HCT116 (cell line): ENCODE results near the gene FMN1. TPM values are rescaled to one million over a fixed set of nuclear protein-coding genes. Genes with fewer than 3 reads are reported as not detected.

Experiments
- ATAC-seq: fragments of 200-7000 bp; cut with Tn5 transposase; 2 replicates; pipeline ENCODE4 v1.9.1; 2020; ENCODE audit warnings: mild to moderate bottlenecking, moderate library complexity
- BruUV-seq: library from RNA; stranded (reverse); fragments of 400-500 nt; replicated peaks from 2 replicates; lab custom pipeline; 2021; lab: Mats Ljungman, UMichigan
- CTCF ChIA-PET: fragments of 300-600 bp; sonication (Branson Sonifier 250); formaldehyde crosslinking; loops from one replicate; lab custom pipeline; 2021; ENCODE audit warnings: antibody characterized with exemption; lab: Charles Lee
- POLR2A ChIA-PET: fragments of 300-600, 350-600 bp; sonication (Branson Sonifier 250); formaldehyde crosslinking; loops from one replicate; lab custom pipeline; 2021; ENCODE audit warnings: antibody characterized with exemption; lab: Charles Lee
- RAD21 ChIA-PET, 2 experiments: fragments of 300-600 bp; sonication (Branson Sonifier 250); formaldehyde crosslinking; loops; one replicate each; lab custom pipeline; 2023; ENCODE audit warnings: low total read pairs in 2 of 2; ENCODE audit not compliant: uncharacterized antibody in 2 of 2, unreplicated experiment in 2 of 2, low non-redundant PET in 1 of 2; lab: Charles Lee
- DNase-seq: peaks from one replicate; pipeline ENCODE4 v3.0.0-alpha.2; 2010; ENCODE audit warnings: low read depth, low spot score
- H2AFZ ChIP-seq: fragments of 200-600 bp; shearing (Covaris generic), sonication (generic); 2 replicates; pipeline ENCODE4 v1.6.1; 2017; ENCODE audit warnings: low read depth, mixed run types, mixed read lengths, antibody characterized with exemption, low read length; ENCODE audit not compliant: poor library complexity, severe bottlenecking
- H3K27ac ChIP-seq: 2 replicates; pipeline ENCODE4 v1.5.1; 2012; ENCODE audit warnings: low read depth, low read length
- H3K27me3 ChIP-seq: fragments of 200-600 bp; sonication (generic); 2 replicates; pipeline ENCODE4 v1.6.1; 2016; ENCODE audit warnings: mixed run types, low read length, mixed read lengths; ENCODE audit not compliant: insufficient read depth
- H3K36me3 ChIP-seq, 2 experiments: fragments of 200-500 bp in 1 of 2; fragments of 200-600 bp in 1 of 2; sonication (Bioruptor generic) in 1 of 2; sonication (generic) in 1 of 2; 2 replicates each; pipeline versions ENCODE4 v1.5.1 to v1.6.1; 2014 to 2016; ENCODE audit warnings: low read length in 2 of 2, inconsistent platforms in 1 of 2, mixed read lengths in 1 of 2, mixed run types in 1 of 2; ENCODE audit not compliant: insufficient read depth in 2 of 2, control insufficient read depth in 1 of 2
- H3K4me1 ChIP-seq, 2 experiments: fragments of 200-600 bp in 1 of 2; sonication (generic) in 1 of 2; 2 replicates each; pipeline versions ENCODE4 v1.5.1 to v1.6.1; 2012 to 2017; ENCODE audit warnings: low read length in 2 of 2, inconsistent platforms in 1 of 2, mild to moderate bottlenecking in 1 of 2, mixed read lengths in 1 of 2, mixed run types in 1 of 2, moderate library complexity in 1 of 2; ENCODE audit not compliant: insufficient read depth in 2 of 2, control insufficient read depth in 1 of 2
- H3K4me2 ChIP-seq: fragments of 200-600 bp; sonication (generic); 2 replicates; pipeline ENCODE4 v1.6.1; 2017; ENCODE audit warnings: mixed run types, low read length, mixed read lengths
- H3K4me3 ChIP-seq, 2 experiments: fragments of 200-600 bp in 1 of 2; sonication (generic) in 1 of 2; replicated peaks in 1 of 2; 2 replicates each; pipeline ENCODE4 v1.5.1; 2011 to 2016; ENCODE audit warnings: low read length in 2 of 2, control low read depth in 1 of 2, low read depth in 1 of 2, mild to moderate bottlenecking in 1 of 2, mixed read lengths in 1 of 2, mixed run types in 1 of 2
- H3K79me2 ChIP-seq: fragments of 200-600 bp; sonication (generic); 2 replicates; pipeline ENCODE4 v1.6.1; 2017; ENCODE audit warnings: mild to moderate bottlenecking, mixed run types, low read length, moderate library complexity, mixed read lengths; ENCODE audit not compliant: insufficient read depth
- H3K9ac ChIP-seq: fragments of 200-600 bp; sonication (generic); 2 replicates; pipeline ENCODE4 v1.6.1; 2016; ENCODE audit warnings: low read length, mixed read lengths
- H3K9me2 ChIP-seq: fragments of 200-600 bp; sonication (generic), shearing (Covaris generic); 2 replicates; pipeline ENCODE4 v1.6.1; 2017; ENCODE audit warnings: mixed run types, mild to moderate bottlenecking, moderate library complexity; ENCODE audit not compliant: insufficient read depth
- H3K9me3 ChIP-seq, 2 experiments: fragments of 200-500 bp in 1 of 2; fragments of 200-600 bp in 1 of 2; sonication (Bioruptor generic) in 1 of 2; sonication (generic) in 1 of 2; 2 replicates each; pipeline ENCODE4 v1.6.1; 2014 to 2017; ENCODE audit warnings: low read length in 2 of 2, mixed read lengths in 2 of 2, inconsistent platforms in 1 of 2, low read depth in 1 of 2, mild to moderate bottlenecking in 1 of 2, mixed run types in 1 of 2, moderate library complexity in 1 of 2; ENCODE audit not compliant: control insufficient read depth in 1 of 2, insufficient read depth in 1 of 2
- H4K20me1 ChIP-seq: fragments of 200-600 bp; sonication (generic), shearing (Covaris generic); 2 replicates; pipeline ENCODE4 v1.6.1; 2017; ENCODE audit warnings: mixed run types, mild to moderate bottlenecking, moderate library complexity; ENCODE audit not compliant: insufficient read depth
- CBX3 ChIP-seq: IDR thresholded peaks from 2 replicates; pipeline ENCODE4 v1.6.1; 2012; ENCODE audit warnings: low read depth
- EZH2 ChIP-seq: fragments of 200-600 bp; sonication (generic); IDR thresholded peaks from 2 replicates; pipeline ENCODE4 v1.6.1; 2017; ENCODE audit warnings: antibody characterized with exemption, mixed run types
- FOSL1 ChIP-seq: IDR thresholded peaks from 2 replicates; pipeline ENCODE4 v1.6.1; 2012; ENCODE audit warnings: low read depth
- JUND ChIP-seq: IDR thresholded peaks from 2 replicates; pipeline ENCODE4 v1.6.1; 2012
- POLR2A ChIP-seq: IDR thresholded peaks from 2 replicates; pipeline ENCODE4 v1.7.0; 2011; ENCODE audit warnings: borderline replicate concordance; ENCODE audit not compliant: insufficient read depth, insufficient read length; ENCODE audit errors: extremely low read depth
- RAD21 ChIP-seq: IDR thresholded peaks from 2 replicates; pipeline ENCODE4 v1.6.1; 2012; ENCODE audit warnings: low read depth, mild to moderate bottlenecking
- SP1 ChIP-seq: IDR thresholded peaks from 2 replicates; pipeline ENCODE4 v1.6.1; 2012; ENCODE audit warnings: low read depth
- SRF ChIP-seq: IDR thresholded peaks from 2 replicates; pipeline ENCODE4 v1.6.1; 2012; ENCODE audit warnings: low read depth
- TCF7L2 ChIP-seq: IDR thresholded peaks from 2 replicates; pipeline ENCODE4 v1.7.0; 2011; ENCODE audit warnings: borderline replicate concordance, inconsistent platforms; ENCODE audit not compliant: insufficient read depth, insufficient read length; ENCODE audit errors: extremely low read depth
- ZFX ChIP-seq: fragments of 450-650 bp; IDR thresholded peaks from 2 replicates; pipeline ENCODE4 v1.6.1; 2017
- ZNF274 ChIP-seq: fragments of 200-500 bp; sonication (Bioruptor generic); IDR thresholded peaks from 2 replicates; pipeline ENCODE4 v1.6.1; 2014; ENCODE audit warnings: mild to moderate bottlenecking, low read depth, low read length, inconsistent platforms
- intact Hi-C: fragments of 100-400 bp; cut with micrococcal nuclease; formaldehyde crosslinking; loops from 2 replicates; pipeline ENCODE4 v1.10.0; 2022
- total RNA-seq: library from RNA; stranded (reverse); gene quantifications from one replicate; pipeline ENCODE4 v1.2.1, GENCODE V29; 2021; ENCODE audit not compliant: unreplicated experiment
- TF ChIP-seq, protein P1 (sequence below), 3 experiments: fragments of 200-600 bp in 1 of 3; sonication (generic) in 1 of 3; IDR thresholded peaks in 2 of 3; conservative IDR thresholded peaks in 1 of 3; 2 replicates each; pipeline ENCODE4 v1.5.1; 2012 to 2017; ENCODE audit warnings: low read depth in 2 of 3, low read length in 2 of 3, antibody characterized with exemption in 1 of 3, borderline replicate concordance in 1 of 3, control low read depth in 1 of 3, mild to moderate bottlenecking in 1 of 3, mixed read lengths in 1 of 3, mixed run types in 1 of 3, moderate library complexity in 1 of 3; ENCODE audit not compliant: insufficient read depth in 1 of 3
- TF ChIP-seq, protein P2 (sequence below): IDR thresholded peaks from 2 replicates; pipeline ENCODE4 v1.6.1; 2012

Gene FMN1
- total RNA-seq, 1 experiment from 2014 or later = 0.39 TPM

DNA sequence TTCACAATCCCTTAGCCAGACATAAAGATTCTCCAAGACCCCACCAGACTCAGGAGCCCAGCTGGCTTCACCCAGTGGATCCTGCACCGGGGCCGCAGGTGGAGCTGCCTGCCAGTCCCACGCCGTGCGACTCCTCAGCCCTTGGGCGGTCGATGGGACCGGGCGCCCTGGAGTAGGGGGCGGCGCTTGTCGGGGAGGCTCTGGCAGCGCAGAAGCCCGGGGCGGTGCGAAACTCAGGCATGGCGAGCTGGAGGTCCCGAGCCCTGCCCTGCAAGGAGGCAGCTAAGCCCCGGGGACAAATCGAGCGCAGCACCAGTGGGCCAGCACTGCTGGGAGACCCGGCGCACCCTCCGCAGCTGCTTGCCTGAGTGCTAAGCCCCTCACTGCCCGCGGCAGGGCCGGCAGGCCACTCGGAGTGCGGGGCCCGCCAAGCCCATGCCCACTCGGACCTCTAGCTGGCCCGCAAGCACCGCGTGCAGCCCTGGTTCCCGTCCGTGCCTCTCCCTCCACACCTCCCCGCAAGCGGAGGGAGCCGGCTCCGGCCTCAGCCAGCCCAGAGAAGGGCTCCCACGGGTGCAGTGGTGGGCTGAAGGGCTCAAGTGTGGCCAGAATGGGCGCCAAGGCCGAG, 175.0 kb downstream of the FMN1 start (continued):
- TF ChIP-seq, protein P1, sequence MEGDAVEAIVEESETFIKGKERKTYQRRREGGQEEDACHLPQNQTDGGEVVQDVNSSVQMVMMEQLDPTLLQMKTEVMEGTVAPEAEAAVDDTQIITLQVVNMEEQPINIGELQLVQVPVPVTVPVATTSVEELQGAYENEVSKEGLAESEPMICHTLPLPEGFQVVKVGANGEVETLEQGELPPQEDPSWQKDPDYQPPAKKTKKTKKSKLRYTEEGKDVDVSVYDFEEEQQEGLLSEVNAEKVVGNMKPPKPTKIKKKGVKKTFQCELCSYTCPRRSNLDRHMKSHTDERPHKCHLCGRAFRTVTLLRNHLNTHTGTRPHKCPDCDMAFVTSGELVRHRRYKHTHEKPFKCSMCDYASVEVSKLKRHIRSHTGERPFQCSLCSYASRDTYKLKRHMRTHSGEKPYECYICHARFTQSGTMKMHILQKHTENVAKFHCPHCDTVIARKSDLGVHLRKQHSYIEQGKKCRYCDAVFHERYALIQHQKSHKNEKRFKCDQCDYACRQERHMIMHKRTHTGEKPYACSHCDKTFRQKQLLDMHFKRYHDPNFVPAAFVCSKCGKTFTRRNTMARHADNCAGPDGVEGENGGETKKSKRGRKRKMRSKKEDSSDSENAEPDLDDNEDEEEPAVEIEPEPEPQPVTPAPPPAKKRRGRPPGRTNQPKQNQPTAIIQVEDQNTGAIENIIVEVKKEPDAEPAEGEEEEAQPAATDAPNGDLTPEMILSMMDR (IDR thresholded peaks at IDR 0.05 in 2 of 3, conservative IDR thresholded peaks at IDR 0.05 in 1 of 3; ENCODE audit: borderline replicate concordance in 1 of 3, insufficient read depth in 1 of 3, low read depth in 2 of 3, low read length in 2 of 3) = no peak
- TF ChIP-seq ZFX (no peak), FOSL1 (no peak), TCF7L2 (no peak), EZH2 (no peak), CBX3 (no peak), SRF (no peak)
- TF ChIP-seq, protein P2, sequence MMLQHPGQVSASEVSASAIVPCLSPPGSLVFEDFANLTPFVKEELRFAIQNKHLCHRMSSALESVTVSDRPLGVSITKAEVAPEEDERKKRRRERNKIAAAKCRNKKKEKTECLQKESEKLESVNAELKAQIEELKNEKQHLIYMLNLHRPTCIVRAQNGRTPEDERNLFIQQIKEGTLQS = no peak

DNA sequence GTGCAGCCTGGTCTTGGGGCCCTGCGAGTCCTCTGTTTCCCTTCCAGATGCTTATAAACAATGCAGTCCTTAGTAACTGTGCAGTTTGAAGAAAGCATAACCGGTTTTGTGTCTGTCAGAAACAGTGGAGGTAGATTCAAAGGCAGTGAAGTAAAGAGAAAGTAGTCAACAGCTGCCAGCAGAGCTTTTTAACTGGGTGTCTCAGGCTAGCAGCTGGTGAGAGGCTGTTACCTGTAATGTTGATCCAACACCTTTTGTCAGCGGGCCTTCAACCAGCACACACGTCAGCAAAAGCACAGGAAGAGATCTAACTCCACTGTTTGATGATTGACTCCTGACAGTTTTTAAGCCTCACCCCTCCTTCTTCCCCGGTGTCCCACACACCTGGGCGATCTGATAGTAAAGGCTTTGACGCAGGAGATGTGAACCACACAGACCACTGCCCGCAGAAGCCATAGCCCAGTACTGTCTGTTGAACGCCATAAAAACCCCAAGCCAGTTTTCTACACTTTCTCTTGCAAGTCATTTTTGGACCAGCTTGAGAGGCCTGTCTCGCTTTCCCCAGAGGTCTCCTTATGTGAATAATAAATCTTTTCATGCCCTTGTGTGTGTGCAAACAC, 178.0 kb downstream of the FMN1 start:
- TF ChIP-seq TCF7L2 (no peak), JUND (no peak), ZNF274 (no peak), POLR2A (no peak), SP1 (no peak), RAD21 (no peak), EZH2 (no peak)
- TF ChIP-seq, protein P1 (IDR thresholded peaks at IDR 0.05 in 2 of 3, conservative IDR thresholded peaks at IDR 0.05 in 1 of 3; ENCODE audit: borderline replicate concordance in 1 of 3, insufficient read depth in 1 of 3, low read depth in 2 of 3, low read length in 2 of 3) = no peak
- H4K20me1 ChIP-seq = no peaks in the 10 kb centered on the region
- ChIA-PET POLR2A (no interaction called here), RAD21 (no interaction called here), CTCF (no interaction called here)
- no peaks in the 10 kb centered on the region for H3K9me2 ChIP-seq
- H3K9me3 ChIP-seq = no peaks in the 10 kb centered on the region
- no TSS peak for BruUV-seq
- ATAC-seq = no peak
- no peak overlapping the region for H3K4me2 ChIP-seq
- H3K79me2 ChIP-seq = no peaks in the 10 kb centered on the region
- no peak overlapping the region for H3K27ac ChIP-seq
- no peak overlapping the region for H3K4me3 ChIP-seq
- no peak overlapping the region for H3K9ac ChIP-seq
- no peaks in the 10 kb centered on the region for H3K27me3 ChIP-seq
- no peak for DNase-seq
- H3K4me1 ChIP-seq = peaks cover 3 to 12% of the 10 kb centered on the region in 2 experiments; a peak in 3 of 4 replicates
- intact Hi-C loops = no loop called here
- no peak overlapping the region for H2AFZ ChIP-seq
- no peaks in the 10 kb centered on the region for H3K36me3 ChIP-seq
